CD14-positive monocyte (primary cell): ENCODE results near the gene ASTN2. TPM values are rescaled to one million over a fixed set of nuclear protein-coding genes. Genes with fewer than 3 reads are reported as not detected.

Experiments used
- DNase-seq, 3 donors: peaks; one replicate each; pipeline ENCODE4 v3.0.0-alpha.2; 2011 to 2022
- H2AFZ ChIP-seq: 2 replicates; pipeline ENCODE4 v1.6.0; 2012; ENCODE audit warnings: mild to moderate bottlenecking, low read depth, low read length, inconsistent platforms; ENCODE audit not compliant: insufficient read depth, poor library complexity, severe bottlenecking
- H3K27ac ChIP-seq, 2 donors: 1 replicate in 1 of 2; 2 replicates in 1 of 2; pipeline ENCODE4 v1.5.1; 2012 to 2013; ENCODE audit warnings: low read length in 2 of 2, control low read depth in 1 of 2, inconsistent platforms in 1 of 2, low read depth in 1 of 2, mild to moderate bottlenecking in 1 of 2
- H3K27me3 ChIP-seq, 2 donors: one replicate each; pipeline versions ENCODE4 v1.6.0 to v1.6.1; 2011 to 2013; ENCODE audit warnings: low read length in 2 of 2; ENCODE audit not compliant: control insufficient read depth in 2 of 2, insufficient read depth in 2 of 2
- H3K36me3 ChIP-seq, 2 donors: replicated peaks in 1 of 2; 1 replicate in 1 of 2; 2 replicates in 1 of 2; pipeline versions ENCODE4 v1.5.1 to v1.6.1; 2012 to 2013; ENCODE audit warnings: low read length in 2 of 2, control low read depth in 1 of 2, inconsistent platforms in 1 of 2, mild to moderate bottlenecking in 1 of 2; ENCODE audit not compliant: insufficient read depth in 2 of 2, control insufficient read depth in 1 of 2
- H3K4me1 ChIP-seq, 2 donors: 1 replicate in 1 of 2; 2 replicates in 1 of 2; pipeline versions ENCODE4 v1.5.1 to v1.6.1; 2012 to 2013; ENCODE audit warnings: low read length in 2 of 2, control low read depth in 1 of 2, inconsistent platforms in 1 of 2, mild to moderate bottlenecking in 1 of 2, moderate library complexity in 1 of 2; ENCODE audit not compliant: insufficient read depth in 2 of 2, control insufficient read depth in 1 of 2
- H3K4me2 ChIP-seq: replicated peaks from 2 replicates; pipeline ENCODE3; 2012; ENCODE audit warnings: low read length, moderate library complexity, mild to moderate bottlenecking; ENCODE audit not compliant: poor library complexity, severe bottlenecking; ENCODE audit errors: extremely low read depth
- H3K4me3 ChIP-seq, 3 experiments: fragments of 200-600 bp in 1 of 3; sonication (generic) in 1 of 3; replicated peaks in 1 of 3; 1 replicate in 2 of 3; 2 replicates in 1 of 3; pipeline ENCODE4 v1.5.1; 2011 to 2013; ENCODE audit warnings: low read length in 3 of 3, mild to moderate bottlenecking in 3 of 3, control low read depth in 2 of 3, low read depth in 2 of 3, inconsistent platforms in 1 of 3, moderate library complexity in 1 of 3
- H3K79me2 ChIP-seq: 2 replicates; pipeline ENCODE4 v1.6.0; 2012; ENCODE audit warnings: mild to moderate bottlenecking, control low read depth, inconsistent platforms, low read length, moderate library complexity; ENCODE audit not compliant: insufficient read depth
- H3K9ac ChIP-seq: 2 replicates; pipeline ENCODE4 v1.6.0; 2017; ENCODE audit warnings: low read length, mild to moderate bottlenecking; ENCODE audit not compliant: insufficient read depth, poor library complexity, severe bottlenecking
- H3K9me3 ChIP-seq, 2 donors: replicated peaks in 1 of 2; 1 replicate in 1 of 2; 2 replicates in 1 of 2; pipeline versions ENCODE4 v1.5.1 to v1.6.1; 2012 to 2013; ENCODE audit warnings: low read length in 2 of 2, control low read depth in 1 of 2; ENCODE audit not compliant: control insufficient read depth in 1 of 2, insufficient read depth in 1 of 2
- H4K20me1 ChIP-seq: 2 replicates; pipeline ENCODE4 v1.6.0; 2012; ENCODE audit warnings: mild to moderate bottlenecking, low read length, control low read depth, moderate library complexity; ENCODE audit not compliant: insufficient read depth
- H3K27ac Mint-ChIP-seq, 7 donors: one replicate each; pipeline ENCODE4 v1.8.0; 2020; ENCODE audit warnings: mild to moderate bottlenecking in 7 of 7, mixed read lengths in 7 of 7, moderate library complexity in 6 of 7, inconsistent platforms in 2 of 7
- H3K27me3 Mint-ChIP-seq, 3 donors: one replicate each; pipeline ENCODE4 v1.8.0; 2021 to 2022; ENCODE audit warnings: low read depth in 3 of 3, mild to moderate bottlenecking in 3 of 3, mixed read lengths in 3 of 3, moderate library complexity in 3 of 3, inconsistent platforms in 1 of 3
- H3K36me3 Mint-ChIP-seq, 2 donors: one replicate each; pipeline ENCODE4 v1.8.0; 2020; ENCODE audit warnings: mixed read lengths in 2 of 2, inconsistent platforms in 1 of 2, mild to moderate bottlenecking in 1 of 2
- H3K4me1 Mint-ChIP-seq: one replicate; pipeline ENCODE4 v1.8.0; 2020; ENCODE audit warnings: mild to moderate bottlenecking, mixed read lengths
- H3K4me3 Mint-ChIP-seq, 2 donors: one replicate each; pipeline ENCODE4 v1.8.0; 2020; ENCODE audit warnings: mild to moderate bottlenecking in 2 of 2, mixed read lengths in 2 of 2, moderate library complexity in 1 of 2
- H3K9me3 Mint-ChIP-seq, 7 donors: one replicate each; pipeline ENCODE4 v1.8.0; 2020 to 2022; ENCODE audit warnings: mixed read lengths in 7 of 7, mild to moderate bottlenecking in 6 of 7, moderate library complexity in 6 of 7, inconsistent platforms in 2 of 7
- CTCF ChIP-seq: fragments of 200-600 bp; IDR thresholded peaks from one replicate; pipeline ENCODE4 v1.8.0; 2022; ENCODE audit warnings: antibody characterized with exemption, mild to moderate bottlenecking
- WGBS: methylation state at CpG from one replicate; pipeline ENCODE4 v1.1.5; 2013; ENCODE audit warnings: missing lambda C conversion rate; ENCODE audit not compliant: insufficient coverage; 5-methylcytosine and 5-hydroxymethylcytosine counted together
- intact Hi-C, 2 donors: fragments of 100-400 bp; cut with micrococcal nuclease; formaldehyde crosslinking; loops; one replicate each; pipeline versions ENCODE4 v1.15.0 to v1.15.1; 2023
- polyA plus RNA-seq, 3 donors: library from polyadenylated mRNA; depleted of rRNA in 1 of 3; unstranded in 2 of 3; stranded (reverse) in 1 of 3; fragments of 300-500 nt in 2 of 3; fragments of >200 nt in 1 of 3; fragmentation: Illumina TruSeq in 2 of 3; gene quantifications; 1 replicate in 2 of 3; 2 replicates in 1 of 3; pipeline ENCODE4 v1.2.3, GENCODE V29; 2012 to 2021

The ASTN2 gene
- polyA plus RNA-seq, 3 donors: not detected

- Histone ChIP-seq H3K36me3 (no peaks in the 10 kb centered on the region), H3K4me2 (no peak overlapping the region), H3K4me1 (no peaks in the 10 kb centered on the region), H3K79me2 (no peaks in the 10 kb centered on the region), H2AFZ (no peak overlapping the region), H3K27me3 (no peaks in the 10 kb centered on the region), H3K9me3 (peaks cover 0 to 2% of the 10 kb centered on the region in 2 donors), H3K4me3 (no peak overlapping the region), H4K20me1 (no peaks in the 10 kb centered on the region), H3K27ac (no peak overlapping the region), H3K9ac (no peak overlapping the region)
- no peaks in the 10 kb centered on the region for H3K4me1 Mint-ChIP-seq
- no peak for DNase-seq
- 70% methylated on average over 3 of the region's 3 CpGs for WGBS
- intact Hi-C loops: no loop called here
- TF ChIP-seq CTCF: no peak
- H3K27me3 Mint-ChIP-seq: peaks cover 0 to 1% (median 0%) of the 10 kb centered on the region in 3 donors
- H3K27ac Mint-ChIP-seq: no peak overlapping the region
- no peak overlapping the region for H3K4me3 Mint-ChIP-seq
- no peaks in the 10 kb centered on the region for H3K36me3 Mint-ChIP-seq
- H3K9me3 Mint-ChIP-seq: peaks cover 0 to 10% (median 4%) of the 10 kb centered on the region in 7 donors
These were observed 291.9 kb downstream of the ASTN2 start for GRCh38 chr9:117122953-117123352.

GRCh38 chr9:117122102-117122501 lies 292.8 kb downstream of the ASTN2 start:
- no peak for DNase-seq
- Histone ChIP-seq H2AFZ (no peak overlapping the region), H3K4me1 (no peaks in the 10 kb centered on the region), H3K36me3 (no peaks in the 10 kb centered on the region), H3K27ac (no peak overlapping the region), H3K79me2 (no peaks in the 10 kb centered on the region), H3K4me2 (no peak overlapping the region), H3K4me3 (no peak overlapping the region), H3K9ac (no peak overlapping the region), H3K9me3 (peaks cover 0 to 2% of the 10 kb centered on the region in 2 donors), H3K27me3 (no peaks in the 10 kb centered on the region), H4K20me1 (no peaks in the 10 kb centered on the region)
- Mint-ChIP-seq H3K4me3 (no peak overlapping the region), H3K9me3 (peaks cover 0 to 10% (median 2%) of the 10 kb centered on the region in 7 donors), H3K27ac (no peak overlapping the region), H3K36me3 (no peaks in the 10 kb centered on the region), H3K27me3 (peaks cover 0 to 1% (median 0%) of the 10 kb centered on the region in 3 donors), H3K4me1 (no peaks in the 10 kb centered on the region)
- TF ChIP-seq CTCF: no peak
- WGBS: 100% methylated on average over 1 of the region's 1 CpG
- intact Hi-C loops: no loop called here
